HG03066 (cell line): Measurements from ENCODE around the gene MOGAT3.
A peak's percentile ranks its signal among the peaks of the same experiment; 100 is the strongest.

ENCODE experiments used
- ATAC-seq: cut with Tn5 transposase; IDR thresholded peaks from one replicate; pipeline ENCODE4 v1.9.1; 2021; ENCODE audit warnings: low read depth; ENCODE audit not compliant: unreplicated experiment

MOGAT3 gene

GRCh38 chr7:101163279-101164070, 37.4 kb downstream of the MOGAT3 start:
- ATAC-seq: no peak

GRCh38 chr7:101162551-101163278, 38.1 kb downstream of the MOGAT3 start:
- ATAC-seq: no peak

- no peak for ATAC-seq
Measured at GRCh38 chr7:101161692-101162471, 39.0 kb downstream of the MOGAT3 start.

GRCh38 chr7:101160910-101161309, 39.9 kb downstream of the MOGAT3 start:
- no peak for ATAC-seq

- no peak for ATAC-seq
Measured at GRCh38 chr7:101159696-101160674, 40.9 kb downstream of the MOGAT3 start.

- no peak for ATAC-seq
Measured at GRCh38 chr7:101156866-101157589, 43.8 kb downstream of the MOGAT3 start.

GRCh38 chr7:101156277-101156676, 44.6 kb downstream of the MOGAT3 start:
- no peak for ATAC-seq

- no peak for ATAC-seq
Measured at GRCh38 chr7:101155303-101155702, 45.5 kb downstream of the MOGAT3 start.

- ATAC-seq: peak; percentile 25
Measured at GRCh38 chr7:101154693-101155102, 46.1 kb downstream of the MOGAT3 start.

GRCh38 chr7:101153969-101154692, 46.7 kb downstream of the MOGAT3 start, which contains the start of gene AP1S1:
AP1S1 (plus strand) TSS chr7:101154476; CDS start chr7:101154515, 39 bp downstream.
- ATAC-seq: peak; percentile 77

GRCh38 chr7:101151908-101152651, 48.8 kb downstream of the MOGAT3 start:
- no peak for ATAC-seq
